ENCODE data around the gene AEN. TPM values are rescaled to one million over a fixed set of nuclear protein-coding genes. Genes with fewer than 3 reads are reported as not detected.
A peak's percentile ranks its signal among the peaks of the same experiment; 100 is the strongest.

Gene AEN
- total RNA-seq, 1 experiment from 2014 or later, result 183 TPM

GRCh38 chr15:88664151-88664778 lies 43.1 kb downstream of the AEN start:
- Mint-ChIP-seq H3K9me3 (no peaks in the 10 kb centered on the region), H3K4me3 (no peak overlapping the region), H3K36me3 (no peaks in the 10 kb centered on the region), H3K27ac (no peak overlapping the region), H3K27me3 (ENCODE audit: low read depth) (no peaks in the 10 kb centered on the region), H3K4me1 (no peaks in the 10 kb centered on the region)
- CTCF ChIA-PET, result interaction anchor here (0.6 to 2.1 kb wide), 14 partner anchors 10 to 507 kb away, joined by 3 to 10 read pairs (median 3); partner anchors contain the start of genes MRPL46 and MRPS11
- POLR2A ChIA-PET, result no interaction called here
- no peak for DNase-seq (ENCODE audit: low spot score)
- peak; percentile 89 for ATAC-seq
- TF ChIP-seq FOXP1 (CRISPR knock-in tag; IDR thresholded peaks at IDR 0.05; ENCODE audit: borderline replicate concordance) (no peak), GTF2I (CRISPR knock-in tag; conservative IDR thresholded peaks at IDR 0.05) (no peak), NFE2L1 (CRISPR knock-in tag; IDR thresholded peaks at IDR 0.05) (no peak), ZNF317 (CRISPR knock-in tag; IDR thresholded peaks at IDR 0.05; ENCODE audit: borderline replicate concordance, low read depth) (no peak), GRHL2 (CRISPR knock-in tag; IDR thresholded peaks at IDR 0.05; ENCODE audit: insufficient replicate concordance, severe bottlenecking) (no peak), SMAD3 (CRISPR knock-in tag; IDR thresholded peaks at IDR 0.05; ENCODE audit: borderline replicate concordance) (no peak), FOXP4 (CRISPR knock-in tag; IDR thresholded peaks at IDR 0.05) (no peak)

- no peaks in the 10 kb centered on the region for H3K4me1 Mint-ChIP-seq
- POLR2A ChIA-PET, result no interaction called here
- no peaks in the 10 kb centered on the region for H3K9me3 Mint-ChIP-seq
- no peak for TF ChIP-seq ATF6 (CRISPR knock-in tag; IDR thresholded peaks at IDR 0.05)
- no peak for TF ChIP-seq NR1H2 (CRISPR knock-in tag; IDR thresholded peaks at IDR 0.05)
- TF ChIP-seq NFATC4 (CRISPR knock-in tag; IDR thresholded peaks at IDR 0.05), result no peak
- TF ChIP-seq GABPB1 (CRISPR knock-in tag; IDR thresholded peaks at IDR 0.05), result no peak
- TF ChIP-seq ZNF317 (CRISPR knock-in tag; IDR thresholded peaks at IDR 0.05; ENCODE audit: borderline replicate concordance, low read depth), result no peak
- no peak for TF ChIP-seq ATF1 (CRISPR knock-in tag; IDR thresholded peaks at IDR 0.05)
- TF ChIP-seq ELF4 (CRISPR knock-in tag; IDR thresholded peaks at IDR 0.05; ENCODE audit: low read depth), result no peak
- H3K4me3 Mint-ChIP-seq, result no peak overlapping the region
- ATAC-seq (no peak), DNase-seq (ENCODE audit: low spot score) (no peak)
- H3K27me3 Mint-ChIP-seq (ENCODE audit: low read depth), result peaks cover 11% of the 10 kb centered on the region
- H3K36me3 Mint-ChIP-seq, result no peaks in the 10 kb centered on the region
- H3K27ac Mint-ChIP-seq, result no peak overlapping the region
- CTCF ChIA-PET, result interaction anchor here (1.2 kb wide), 1 partner anchor 10 kb away, joined by 3 read pairs; no protein-coding TSS in a partner anchor
These were observed 53.5 kb downstream of the AEN start for GRCh38 chr15:88674661-88675060.

- DNase-seq (ENCODE audit: low spot score), result no peak
- H3K27ac Mint-ChIP-seq, result no peak overlapping the region
- H3K9me3 Mint-ChIP-seq, result no peaks in the 10 kb centered on the region
- ChIA-PET POLR2A (no interaction called here), CTCF (no interaction called here)
- ATAC-seq, result no peak
- H3K27me3 Mint-ChIP-seq (ENCODE audit: low read depth), result peaks cover 11% of the 10 kb centered on the region
- H3K4me3 Mint-ChIP-seq, result no peak overlapping the region
- no peaks in the 10 kb centered on the region for H3K4me1 Mint-ChIP-seq
- no peaks in the 10 kb centered on the region for H3K36me3 Mint-ChIP-seq
- no peak for TF ChIP-seq CTCF (IDR thresholded peaks at IDR 0.05)
- TF ChIP-seq MXD4 (CRISPR knock-in tag; IDR thresholded peaks at IDR 0.05; ENCODE audit: borderline replicate concordance), result no peak
- no peak for TF ChIP-seq OVOL2 (CRISPR knock-in tag; IDR thresholded peaks at IDR 0.05; ENCODE audit: borderline replicate concordance)
- no peak for TF ChIP-seq ESRRA (CRISPR knock-in tag; IDR thresholded peaks at IDR 0.05; ENCODE audit: borderline replicate concordance)
- no peak for TF ChIP-seq ZMAT4 (CRISPR knock-in tag; IDR thresholded peaks at IDR 0.05)
- no peak for TF ChIP-seq ELF4 (CRISPR knock-in tag; IDR thresholded peaks at IDR 0.05; ENCODE audit: low read depth)
- TF ChIP-seq STAT6 (CRISPR knock-in tag; conservative IDR thresholded peaks at IDR 0.05; ENCODE audit: low read depth), result no peak
- no peak for TF ChIP-seq RELA (CRISPR knock-in tag; IDR thresholded peaks at IDR 0.05; ENCODE audit: borderline replicate concordance)
- TF ChIP-seq ZBTB43 (CRISPR knock-in tag; IDR thresholded peaks at IDR 0.05), result no peak
- TF ChIP-seq ATF1 (CRISPR knock-in tag; IDR thresholded peaks at IDR 0.05), result no peak
- TF ChIP-seq FOXP1 (CRISPR knock-in tag; IDR thresholded peaks at IDR 0.05; ENCODE audit: borderline replicate concordance), result no peak
- TF ChIP-seq TP53 (CRISPR knock-in tag; IDR thresholded peaks at IDR 0.05), result no peak
These were observed 57.6 kb downstream of the AEN start for GRCh38 chr15:88678755-88679154.
